B cell (primary cell): ENCODE data around the gene LRIT2. TPM values are rescaled to one million over a fixed set of nuclear protein-coding genes. Genes with fewer than 3 reads are reported as not detected.
A peak's percentile ranks its signal among the peaks of the same experiment; 100 is the strongest.

Experiments
- ATAC-seq: fragments of 200-7000 bp; cut with Tn5 transposase; one replicate; pipeline ENCODE4 v1.10.0; 2021; ENCODE audit warnings: low read depth, mild to moderate bottlenecking, moderate number of reproducible peaks, moderate library complexity
- CTCF ChIA-PET: fragments of 350-600 bp; sonication (Branson Sonifier 250); formaldehyde crosslinking; loops from one replicate; lab custom pipeline; 2021; ENCODE audit warnings: antibody characterized with exemption, inconsistent platforms; lab: Charles Lee
- POLR2A ChIA-PET: fragments of 350-600 bp; sonication (Branson Sonifier 250); formaldehyde crosslinking; loops from one replicate; lab custom pipeline; 2021; ENCODE audit warnings: antibody characterized with exemption; lab: Charles Lee
- DNase-seq: peaks from one replicate; pipeline ENCODE4 v3.0.0; 2013
- H2AFZ ChIP-seq: 2 replicates; pipeline ENCODE4 v1.6.1; 2012; ENCODE audit warnings: mild to moderate bottlenecking, low read depth, low read length; ENCODE audit not compliant: insufficient read depth, poor library complexity, severe bottlenecking
- H3K27ac ChIP-seq, 2 donors: 1 replicate in 1 of 2; 2 replicates in 1 of 2; pipeline ENCODE4 v1.5.1; 2012 to 2013; ENCODE audit warnings: low read length in 2 of 2, mild to moderate bottlenecking in 2 of 2, moderate library complexity in 1 of 2
- H3K27me3 ChIP-seq, 4 experiments: fragments of 200-600 bp in 1 of 4; sonication (generic) in 1 of 4; replicated peaks in 1 of 4; 1 replicate in 2 of 4; 2 replicates in 2 of 4; pipeline versions ENCODE4 v1.6.1 to v1.7.0; 2013 to 2016; ENCODE audit warnings: low read length in 3 of 4, mild to moderate bottlenecking in 2 of 4, mixed read lengths in 1 of 4, moderate library complexity in 1 of 4; ENCODE audit not compliant: insufficient read depth in 4 of 4, control insufficient read depth in 3 of 4; ENCODE audit errors: control extremely low read depth in 1 of 4
- H3K36me3 ChIP-seq, 2 experiments: replicated peaks in 1 of 2; 1 replicate in 1 of 2; 2 replicates in 1 of 2; pipeline versions ENCODE4 v1.6.1 to v1.7.1; 2013; ENCODE audit warnings: low read length in 1 of 2; ENCODE audit not compliant: insufficient read depth in 2 of 2, control insufficient read depth in 1 of 2; ENCODE audit errors: control extremely low read depth in 1 of 2, extremely low read depth in 1 of 2
- H3K4me1 ChIP-seq, 2 donors: fragments of 200-600 bp in 1 of 2; sonication (generic) in 1 of 2; 1 replicate in 1 of 2; 2 replicates in 1 of 2; pipeline versions ENCODE4 v1.5.1 to v1.6.1; 2013 to 2017; ENCODE audit warnings: low read length in 2 of 2; ENCODE audit not compliant: control insufficient read depth in 2 of 2, insufficient read depth in 2 of 2
- H3K4me2 ChIP-seq: replicated peaks from 2 replicates; pipeline ENCODE3; 2012; ENCODE audit warnings: mild to moderate bottlenecking, low read depth, low read length; ENCODE audit not compliant: poor library complexity, severe bottlenecking
- H3K4me3 ChIP-seq, 5 experiments: fragments of 200-600 bp in 1 of 5; sonication (generic) in 1 of 5; 1 replicate in 3 of 5; 2 replicates in 2 of 5; pipeline versions ENCODE4 v1.5.1 to v1.7.0; 2011 to 2016; ENCODE audit warnings: low read length in 4 of 5, mild to moderate bottlenecking in 4 of 5, low read depth in 2 of 5, control low read depth in 1 of 5, moderate library complexity in 1 of 5; ENCODE audit not compliant: insufficient read depth in 1 of 5; ENCODE audit errors: control extremely low read depth in 1 of 5, extremely low read depth in 1 of 5
- H3K79me2 ChIP-seq: fragments of 200-600 bp; sonication (generic); one replicate; pipeline ENCODE4 v1.6.0; 2016; ENCODE audit warnings: low read length; ENCODE audit not compliant: control insufficient read depth, insufficient read depth
- H3K9ac ChIP-seq: fragments of 200-600 bp; sonication (generic); 2 replicates; pipeline ENCODE4 v1.6.1; 2017; ENCODE audit warnings: mild to moderate bottlenecking, low read length, moderate library complexity
- H3K9me3 ChIP-seq, 3 donors: one replicate each; pipeline versions ENCODE4 v1.6.1 to v1.7.1; 2013; ENCODE audit warnings: low read length in 2 of 3; ENCODE audit not compliant: control insufficient read depth in 2 of 3, insufficient read depth in 1 of 3; ENCODE audit errors: control extremely low read depth in 1 of 3
- H4K20me1 ChIP-seq: 2 replicates; pipeline ENCODE4 v1.6.0; 2012; ENCODE audit warnings: mild to moderate bottlenecking, low read length; ENCODE audit not compliant: insufficient read depth, control insufficient read depth, poor library complexity, severe bottlenecking
- H3K27ac Mint-ChIP-seq: one replicate; pipeline ENCODE4 v1.8.0; 2021; ENCODE audit warnings: mixed read lengths
- H3K27me3 Mint-ChIP-seq: one replicate; pipeline ENCODE4 v1.8.0; 2021; ENCODE audit warnings: mixed read lengths
- H3K4me1 Mint-ChIP-seq: one replicate; pipeline ENCODE4 v1.8.0; 2021; ENCODE audit warnings: mixed read lengths
- H3K4me3 Mint-ChIP-seq: one replicate; pipeline ENCODE4 v1.8.0; 2021; ENCODE audit warnings: mixed read lengths
- H3K9me3 Mint-ChIP-seq: one replicate; pipeline ENCODE4 v1.8.0; 2022; ENCODE audit warnings: mixed read lengths; ENCODE audit not compliant: insufficient read depth
- CTCF ChIP-seq: fragments of 200-600 bp; IDR thresholded peaks from one replicate; pipeline ENCODE4 v1.8.0; 2022; ENCODE audit warnings: antibody characterized with exemption, mild to moderate bottlenecking
- EZH2 ChIP-seq: IDR thresholded peaks from 2 replicates; pipeline ENCODE4 v1.6.1; 2012; ENCODE audit warnings: borderline replicate concordance, low read depth, mild to moderate bottlenecking, moderate library complexity, low read length; ENCODE audit not compliant: insufficient read depth, poor library complexity, severe bottlenecking
- WGBS: methylation state at CpG from one replicate; pipeline ENCODE4 v1.1.5; 2013; ENCODE audit warnings: missing lambda C conversion rate; ENCODE audit not compliant: insufficient coverage; 5-methylcytosine and 5-hydroxymethylcytosine counted together
- intact Hi-C: fragments of 100-400 bp; cut with micrococcal nuclease; formaldehyde crosslinking; loops from one replicate; pipeline ENCODE4 v1.10.0; 2022
- polyA plus RNA-seq: library from polyadenylated mRNA; depleted of rRNA; stranded (reverse); fragments of >200 nt; gene quantifications from 2 replicates; pipeline ENCODE4 v1.2.3, GENCODE V29; 2012
- total RNA-seq, 2 donors: library from RNA; stranded (reverse); fragments of 120-200 nt in 1 of 2; gene quantifications; 1 replicate in 1 of 2; 2 replicates in 1 of 2; pipeline versions ENCODE4 v1.2.3 to v1.2.4, GENCODE V29; 2013 to 2022

Gene LRIT2
- total and polyA plus RNA-seq, 2 donors (not counting 1 experiment from before 2014, with no cell fraction given): not detected

- POLR2A ChIA-PET: no interaction called here
Observed at GRCh38 chr10:84196941-84197340, 28.4 kb downstream of the LRIT2 start.

GRCh38 chr10:84196083-84196482 is 29.3 kb downstream of the LRIT2 start:
- intact Hi-C loops: no loop called here
- CTCF ChIA-PET: no interaction called here

More at GRCh38 chr10:84196941-84197340, 28.4 kb downstream of the LRIT2 start:
- Histone ChIP-seq H3K9me3 (peaks cover 0 to 5% (median 0%) of the 10 kb centered on the region in 3 donors), H3K4me2 (no peak overlapping the region), H3K4me1 (peaks cover 14 to 15% of the 10 kb centered on the region in 2 donors), H3K27ac (no peak overlapping the region), H3K36me3 (no peaks in the 10 kb centered on the region), H3K27me3 (peaks cover 0 to 41% (median 23%) of the 10 kb centered on the region in 4 experiments), H2AFZ (no peak overlapping the region), H3K79me2 (no peaks in the 10 kb centered on the region), H4K20me1 (no peaks in the 10 kb centered on the region), H3K4me3 (no peak overlapping the region), H3K9ac (no peak overlapping the region)
- ATAC-seq (no peak), DNase-seq (no peak)
- no peaks in the 10 kb centered on the region for H3K9me3 Mint-ChIP-seq
- H3K27me3 Mint-ChIP-seq: peaks cover 34% of the 10 kb centered on the region
- CTCF ChIA-PET: interaction anchor here (1.4 to 2.1 kb wide), 2 partner anchors 12 to 49 kb away, joined by 3 to 4 read pairs; no protein-coding TSS in a partner anchor
- H3K27ac Mint-ChIP-seq: no peak overlapping the region
- WGBS: 77% methylated on average over 5 of the region's 5 CpGs
- no peak overlapping the region for H3K4me3 Mint-ChIP-seq
- intact Hi-C loops: no loop called here
- TF ChIP-seq EZH2 (no peak), CTCF (no peak)
- H3K4me1 Mint-ChIP-seq: peaks cover 8% of the 10 kb centered on the region

More at GRCh38 chr10:84196083-84196482, 29.3 kb downstream of the LRIT2 start:
- Mint-ChIP-seq H3K4me3 (peak overlapping the region; percentile 26), H3K27ac (no peak overlapping the region), H3K27me3 (peaks cover 41% of the 10 kb centered on the region), H3K4me1 (peaks cover 8% of the 10 kb centered on the region), H3K9me3 (no peaks in the 10 kb centered on the region)
- Histone ChIP-seq H3K79me2 (no peaks in the 10 kb centered on the region), H3K4me2 (no peak overlapping the region), H3K9ac (no peak overlapping the region), H3K9me3 (peaks cover 0 to 5% (median 0%) of the 10 kb centered on the region in 3 donors), H3K4me1 (peaks cover 14 to 15% of the 10 kb centered on the region in 2 donors), H4K20me1 (no peaks in the 10 kb centered on the region), H3K27ac (no peak overlapping the region), H3K36me3 (no peaks in the 10 kb centered on the region), H2AFZ (no peak overlapping the region), H3K27me3 (peaks cover 0 to 48% (median 24%) of the 10 kb centered on the region in 4 experiments), H3K4me3 (no peak overlapping the region)
- TF ChIP-seq CTCF (no peak), EZH2 (no peak)
- DNase-seq (no peak), ATAC-seq (no peak)
- POLR2A ChIA-PET: no interaction called here
- 49% methylated on average over 4 of the region's 4 CpGs for WGBS
